H1 (cell line): Measurements from ENCODE around the gene CYB5R2. TPM values are rescaled to one million over a fixed set of nuclear protein-coding genes. Genes with fewer than 3 reads are reported as not detected.

Source experiments
- CTCF ChIA-PET: fragments of 300-600 bp; sonication (Branson Sonifier 250); formaldehyde crosslinking; loops from one replicate; lab custom pipeline; 2021; ENCODE audit not compliant: partially characterized antibody; lab: Charles Lee
- POLR2A ChIA-PET: fragments of 300-600 bp; sonication (Branson Sonifier 250); formaldehyde crosslinking; loops from one replicate; lab custom pipeline; 2021; ENCODE audit warnings: inconsistent platforms; ENCODE audit not compliant: partially characterized antibody; lab: Charles Lee
- DNase-seq, 2 experiments: peaks; one replicate each; pipeline versions ENCODE4 v3.0.0 to v3.0.0-alpha.2; 2010 to 2022; ENCODE audit warnings: low spot score in 2 of 2, low read depth in 1 of 2, mixed read lengths in 1 of 2
- FAIRE-seq: peaks from 2 replicates; lab custom pipeline; 2011; peaks lifted over from hg19 to GRCh38; lab: Jason Lieb, UNC
- H2AFZ ChIP-seq: 2 replicates; pipeline ENCODE4 v1.8.1; 2012; ENCODE audit warnings: low read length, inconsistent platforms
- H2AK5ac ChIP-seq: 2 replicates; pipeline ENCODE4 v1.6.1; 2013; ENCODE audit warnings: low read depth, low read length
- H2BK120ac ChIP-seq: replicated peaks from 2 replicates; pipeline ENCODE3; 2013; ENCODE audit warnings: low read depth, low read length, inconsistent platforms
- H2BK12ac ChIP-seq: 2 replicates; pipeline ENCODE4 v1.6.1; 2013; ENCODE audit warnings: low read depth, low read length
- H2BK15ac ChIP-seq: 2 replicates; pipeline ENCODE4 v1.6.1; 2013; ENCODE audit warnings: low read length
- H2BK20ac ChIP-seq: 2 replicates; pipeline ENCODE4 v1.6.1; 2013; ENCODE audit warnings: low read length
- H2BK5ac ChIP-seq: 2 replicates; pipeline ENCODE4 v1.6.1; 2013; ENCODE audit warnings: low read depth, low read length
- H3K14ac ChIP-seq: 2 replicates; pipeline ENCODE4 v1.6.1; 2013; ENCODE audit warnings: inconsistent platforms; ENCODE audit not compliant: insufficient read length
- H3K18ac ChIP-seq: 2 replicates; pipeline ENCODE4 v1.6.1; 2013; ENCODE audit warnings: low read length; ENCODE audit errors: extremely low read depth
- H3K23ac ChIP-seq: 2 replicates; pipeline ENCODE4 v1.6.1; 2013; ENCODE audit warnings: inconsistent platforms; ENCODE audit not compliant: insufficient read length
- H3K23me2 ChIP-seq: 2 replicates; pipeline ENCODE4 v1.6.1; 2013; ENCODE audit warnings: low read depth, low read length
- H3K27ac ChIP-seq: 2 replicates; pipeline ENCODE4 v1.6.1; 2011; ENCODE audit warnings: low read depth, low read length, inconsistent platforms
- H3K27me3 ChIP-seq, 4 experiments: replicated peaks in 1 of 4; 1 replicate in 1 of 4; 2 replicates in 3 of 4; pipeline versions ENCODE4 v1.6.1 to v1.8.1; 2011 to 2013; ENCODE audit warnings: low read length in 3 of 4, mild to moderate bottlenecking in 3 of 4, inconsistent platforms in 2 of 4, mixed read lengths in 2 of 4, moderate library complexity in 1 of 4; ENCODE audit not compliant: control insufficient read depth in 3 of 4, insufficient read depth in 3 of 4; ENCODE audit errors: extremely low read depth in 1 of 4
- H3K36me3 ChIP-seq, 4 experiments: 2 replicates each; pipeline versions ENCODE4 v1.6.1 to v1.8.1; 2011 to 2013; ENCODE audit warnings: mild to moderate bottlenecking in 4 of 4, low read length in 3 of 4, moderate library complexity in 2 of 4, control low read depth in 1 of 4, inconsistent platforms in 1 of 4; ENCODE audit not compliant: insufficient read depth in 4 of 4, control insufficient read depth in 2 of 4
- H3K4ac ChIP-seq: replicated peaks from 2 replicates; pipeline ENCODE3; 2013; ENCODE audit warnings: low read length, low read depth, mixed read lengths, inconsistent platforms; ENCODE audit not compliant: insufficient read length
- H3K4me1 ChIP-seq, 4 experiments: replicated peaks in 1 of 4; 1 replicate in 1 of 4; 2 replicates in 3 of 4; pipeline versions ENCODE4 v1.6.1 to v1.8.1; 2011 to 2013; ENCODE audit warnings: low read length in 3 of 4, inconsistent platforms in 2 of 4, mixed read lengths in 1 of 4; ENCODE audit not compliant: insufficient read depth in 4 of 4, control insufficient read depth in 3 of 4
- H3K4me2 ChIP-seq, 2 experiments: 2 replicates each; pipeline versions ENCODE4 v1.6.1 to v1.8.1; 2011 to 2013; ENCODE audit warnings: low read depth in 2 of 2, low read length in 2 of 2, control low read depth in 1 of 2, inconsistent platforms in 1 of 2, mild to moderate bottlenecking in 1 of 2; ENCODE audit not compliant: insufficient read depth in 1 of 2
- H3K4me3 ChIP-seq, 4 experiments: fragments of 200-600, 300-600 bp in 1 of 4; sonication (generic), shearing (Covaris generic), sonication (Bioruptor Twin) in 1 of 4; 2 replicates each; pipeline versions ENCODE4 v1.5.1 to v1.8.1; 2011 to 2016; ENCODE audit warnings: low read length in 4 of 4, low read depth in 3 of 4, control low read depth in 2 of 4, inconsistent platforms in 2 of 4, mild to moderate bottlenecking in 2 of 4, mixed read lengths in 1 of 4, moderate library complexity in 1 of 4; ENCODE audit not compliant: insufficient read depth in 2 of 4; ENCODE audit errors: extremely low read depth in 1 of 4
- H3K56ac ChIP-seq: replicated peaks from 2 replicates; pipeline ENCODE3; 2013; ENCODE audit warnings: low read depth, mild to moderate bottlenecking, mixed read lengths, low read length, inconsistent platforms; ENCODE audit not compliant: insufficient read length
- H3K79me1 ChIP-seq: 2 replicates; pipeline ENCODE4 v1.6.1; 2013; ENCODE audit warnings: low read depth, low read length, control low read depth
- H3K79me2 ChIP-seq, 2 experiments: 2 replicates each; pipeline versions ENCODE4 v1.6.1 to v1.8.1; 2012 to 2013; ENCODE audit warnings: low read length in 2 of 2, mild to moderate bottlenecking in 2 of 2, inconsistent platforms in 1 of 2; ENCODE audit not compliant: insufficient read depth in 2 of 2, control insufficient read depth in 1 of 2
- H3K9ac ChIP-seq, 4 experiments: replicated peaks in 1 of 4; 1 replicate in 1 of 4; 2 replicates in 3 of 4; pipeline versions ENCODE4 v1.6.1 to v1.8.1; 2011 to 2013; ENCODE audit warnings: low read depth in 3 of 4, low read length in 3 of 4, control low read depth in 2 of 4, mild to moderate bottlenecking in 2 of 4, moderate library complexity in 2 of 4, inconsistent platforms in 1 of 4; ENCODE audit errors: extremely low read depth in 1 of 4
- H3K9me3 ChIP-seq, 2 experiments: 2 replicates each; pipeline versions ENCODE4 v1.6.1 to v1.8.1; 2012 to 2013; ENCODE audit warnings: mild to moderate bottlenecking in 2 of 2, moderate library complexity in 2 of 2, control low read depth in 1 of 2, inconsistent platforms in 1 of 2, low read depth in 1 of 2, low read length in 1 of 2, mixed read lengths in 1 of 2; ENCODE audit not compliant: insufficient read depth in 2 of 2
- H4K20me1 ChIP-seq, 2 experiments: replicated peaks in 1 of 2; 2 replicates each; pipeline versions ENCODE3 to v1.8.1; 2011 to 2013; ENCODE audit warnings: inconsistent platforms in 2 of 2, low read length in 2 of 2, mild to moderate bottlenecking in 1 of 2; ENCODE audit not compliant: insufficient read depth in 2 of 2, control insufficient read depth in 1 of 2
- H4K5ac ChIP-seq: 2 replicates; pipeline ENCODE4 v1.6.1; 2013; ENCODE audit warnings: low read length, low read depth, mixed read lengths, inconsistent platforms; ENCODE audit not compliant: insufficient read length
- H4K8ac ChIP-seq: 2 replicates; pipeline ENCODE4 v1.8.0; 2013; ENCODE audit warnings: mild to moderate bottlenecking, moderate library complexity, low read length, inconsistent platforms; ENCODE audit not compliant: insufficient read depth; ENCODE audit errors: extremely low read depth
- H4K91ac ChIP-seq: replicated peaks from 2 replicates; pipeline ENCODE3; 2013; ENCODE audit warnings: low read length, mixed read lengths, inconsistent platforms; ENCODE audit not compliant: insufficient read length
- ASH2L ChIP-seq: fragments of 200-600, 300-600 bp; sonication (generic); IDR thresholded peaks from one replicate; pipeline ENCODE4 v1.7.1; 2017; ENCODE audit warnings: low read length
- BACH1 ChIP-seq: IDR thresholded peaks from 2 replicates; pipeline ENCODE4 v1.6.1; 2012; ENCODE audit warnings: low read length, improper control_type of control experiment
- CTBP2 ChIP-seq: IDR thresholded peaks from 2 replicates; pipeline ENCODE4 v1.7.0; 2011; ENCODE audit warnings: borderline replicate concordance, mild to moderate bottlenecking, moderate library complexity, mixed read lengths, low read length; ENCODE audit not compliant: insufficient read depth, insufficient read length
- JUND ChIP-seq: IDR thresholded peaks from 2 replicates; pipeline ENCODE4 v1.6.1; 2011; ENCODE audit warnings: mild to moderate bottlenecking, improper control_type of control experiment, low read length
- RFX5 ChIP-seq: IDR thresholded peaks from 2 replicates; pipeline ENCODE4 v1.6.1; 2011; ENCODE audit warnings: low read depth, low read length, improper control_type of control experiment, borderline replicate concordance
- SRF ChIP-seq: IDR thresholded peaks from 2 replicates; pipeline ENCODE4 v1.6.1; 2011; ENCODE audit warnings: mild to moderate bottlenecking, low read depth, low read length, moderate library complexity
- TBP ChIP-seq: IDR thresholded peaks from 2 replicates; pipeline ENCODE4 v1.6.1; 2011; ENCODE audit warnings: low read depth, low read length, improper control_type of control experiment
- WGBS, 2 experiments: shearing (Covaris generic) in 1 of 2; methylation state at CpG; one replicate each; pipeline versions ENCODE4 v1.1.6 to v1.1.7; 2013 to 2015; ENCODE audit warnings: low lambda C conversion rate in 2 of 2, mixed read lengths in 2 of 2, inconsistent platforms in 1 of 2, low coverage in 1 of 2, missing lambda C conversion rate in 1 of 2; ENCODE audit not compliant: insufficient replicate concordance in 2 of 2, insufficient coverage in 1 of 2, insufficient read length in 1 of 2; ENCODE audit errors: extremely low coverage in 1 of 2, missing lambda C conversion rate in 1 of 2; 5-methylcytosine and 5-hydroxymethylcytosine counted together
- polyA plus RNA-seq, 7 experiments: library from polyadenylated mRNA; depleted of rRNA in 3 of 7; stranded (reverse) in 5 of 7; unstranded in 2 of 7; fragments of >200 nt in 5 of 7; fragments of 200-250 nt in 2 of 7; gene quantifications; 1 replicate in 5 of 7; 2 replicates in 1 of 7; 4 replicates in 1 of 7; pipeline versions ENCODE4 v1.2.1 to v1.2.3, GENCODE V29; 2011 to 2013; ENCODE audit warnings: missing spikeins in 2 of 7, mixed read lengths in 2 of 7
- total RNA-seq: library from RNA; stranded (reverse); fragmentation: NEBNext Ultra II Directional; extraction: Animal tissue kit (Norgen Biotek cat#: 25700); gene quantifications from 2 replicates; pipeline ENCODE4 v1.2.1, GENCODE V29; 2021

CYB5R2 gene
- total and polyA plus RNA-seq, 2 of the 8 experiments (the other 6 are each of a cell fraction or from before 2014, with no cell fraction given): 53.0 to 55.9 TPM

GRCh38 chr11:7638710-7639642 is 34.3 kb downstream of the CYB5R2 start:
- Histone ChIP-seq H4K8ac (no peak overlapping the region; the same call in 1 of the 2 replicates), H3K4me2 (no peak overlapping the region), H4K91ac (no peak overlapping the region), H2BK120ac (no peak overlapping the region), H3K27ac (no peak overlapping the region), H3K4ac (no peak overlapping the region), H4K5ac (no peak overlapping the region), H3K23ac (no peak overlapping the region), H3K79me1 (no peaks in the 10 kb centered on the region), H3K36me3 (0 out of 8 replicates have a peak, but pooled peaks cover 0 to 2% (median 0%) of the 10 kb centered on the region in 4 experiments), H3K9me3 (no peaks in the 10 kb centered on the region), H3K4me1 (no peaks in the 10 kb centered on the region), H3K56ac (no peak overlapping the region), H2BK15ac (no peak overlapping the region), H2BK20ac (no peak overlapping the region), H3K18ac (no peak overlapping the region), H3K79me2 (no peaks in the 10 kb centered on the region), H2BK12ac (no peak overlapping the region), H3K23me2 (no peaks in the 10 kb centered on the region), H3K27me3 (no peaks in the 10 kb centered on the region), H3K9ac (0 out of 7 replicates have a peak overlapping the region, but pooled peaks of 1 of the 4 experiments have one; percentile 4), H3K14ac (no peak overlapping the region), H4K20me1 (no peaks in the 10 kb centered on the region), H2AFZ (no peak overlapping the region), H2AK5ac (no peak overlapping the region), H2BK5ac (no peak overlapping the region), H3K4me3 (no peak overlapping the region)
- ChIA-PET POLR2A (no interaction called here), CTCF (interaction anchor here (0.7 to 6.0 kb wide), 8 partner anchors 9 to 197 kb away, joined by 3 to 40 read pairs (median 4); no protein-coding TSS in a partner anchor)
- TF ChIP-seq RFX5 (no peak), ASH2L (no peak), JUND (no peak), TBP (no peak), BACH1 (no peak), CTBP2 (no peak), SRF (no peak)
- no peak for DNase-seq
- no peak for FAIRE-seq
- 84% methylated on average over 5 of the region's 5 CpGs; no CpG with 5 or more reads in 1 of the 2 experiments for WGBS, 2 experiments
